ENCODE measurements around the gene GOLGA3.

- TF ChIP-seq CTCF (IDR thresholded peaks at IDR 0.05; ENCODE audit: low read depth, low read length, missing input control) (no peak), RAD21 (IDR thresholded peaks at IDR 0.05) (no peak), TAF1 (conservative IDR thresholded peaks at IDR 0.05) (no peak), NR2F2 (IDR thresholded peaks at IDR 0.05) (no peak), MAX (IDR thresholded peaks at IDR 0.05) (no peak), REST (IDR thresholded peaks at IDR 0.05) (no peak), JUND (IDR thresholded peaks at IDR 0.05) (no peak), EGR1 (IDR thresholded peaks at IDR 0.05; ENCODE audit: low read depth in 2 of 2) (no peak), YY1 (IDR thresholded peaks at IDR 0.05) (no peak), SP1 (IDR thresholded peaks at IDR 0.05) (no peak), RXRA (IDR thresholded peaks at IDR 0.05) (no peak), ATF3 (IDR thresholded peaks at IDR 0.05) (no peak), HNF4G (IDR thresholded peaks at IDR 0.05) (no peak), ZBTB33 (IDR thresholded peaks at IDR 0.05) (no peak)
Measured at GRCh38 chr12:132795847-132796246, 32.8 kb downstream of the GOLGA3 start.
